GM23248 (cell line): ENCODE results near the gene EXOSC10. TPM values are rescaled to one million over a fixed set of nuclear protein-coding genes. Genes with fewer than 3 reads are reported as not detected.

Experiments
- DNase-seq: peaks from one replicate; pipeline ENCODE4 v3.0.0-alpha.2; 2015
- H2AFZ ChIP-seq: fragments of 200-600 bp; sonication (generic); 2 replicates; pipeline ENCODE4 v1.6.1; 2016; ENCODE audit warnings: antibody characterized with exemption
- H3F3A ChIP-seq: fragments of 200-600 bp; sonication (generic); 2 replicates; pipeline ENCODE4 v1.6.1; 2016; ENCODE audit warnings: mild to moderate bottlenecking, antibody characterized with exemption, mixed run types; ENCODE audit not compliant: insufficient read depth
- H3K27ac ChIP-seq: fragments of 200-600 bp; sonication (generic); 2 replicates; pipeline ENCODE4 v1.5.1; 2016; ENCODE audit warnings: mild to moderate bottlenecking
- H3K27me3 ChIP-seq: fragments of 200-600 bp; sonication (generic); replicated peaks from 2 replicates; pipeline ENCODE4 v1.6.1; 2016; ENCODE audit warnings: mild to moderate bottlenecking; ENCODE audit not compliant: insufficient read depth
- H3K36me3 ChIP-seq: fragments of 200-600 bp; sonication (generic); 2 replicates; pipeline ENCODE4 v1.6.1; 2016; ENCODE audit warnings: low read depth, mild to moderate bottlenecking
- H3K4me1 ChIP-seq: fragments of 200-600 bp; sonication (generic); 2 replicates; pipeline ENCODE4 v1.6.1; 2016; ENCODE audit warnings: mild to moderate bottlenecking; ENCODE audit not compliant: insufficient read depth
- H3K4me2 ChIP-seq: fragments of 200-600 bp; sonication (generic); one replicate; pipeline ENCODE4 v1.6.1; 2016; ENCODE audit warnings: mild to moderate bottlenecking; ENCODE audit not compliant: unreplicated experiment
- H3K4me3 ChIP-seq: fragments of 200-600 bp; sonication (generic); 2 replicates; pipeline ENCODE4 v1.5.1; 2016; ENCODE audit warnings: mild to moderate bottlenecking
- H3K79me2 ChIP-seq: fragments of 200-600 bp; sonication (generic); 2 replicates; pipeline ENCODE4 v1.6.1; 2016; ENCODE audit warnings: mild to moderate bottlenecking; ENCODE audit not compliant: insufficient read depth
- H3K9ac ChIP-seq: fragments of 200-600 bp; sonication (generic); 2 replicates; pipeline ENCODE4 v1.6.1; 2016; ENCODE audit warnings: mild to moderate bottlenecking
- H3K9me2 ChIP-seq: fragments of 200-600 bp; sonication (generic); 2 replicates; pipeline ENCODE4 v1.6.1; 2016; ENCODE audit warnings: mixed run types, mild to moderate bottlenecking, moderate library complexity; ENCODE audit not compliant: insufficient read depth
- H3K9me3 ChIP-seq: fragments of 200-600 bp; sonication (generic); one replicate; pipeline ENCODE4 v1.6.1; 2017; ENCODE audit warnings: low read depth
- H4K20me1 ChIP-seq: fragments of 200-600 bp; sonication (generic); 2 replicates; pipeline ENCODE4 v1.6.0; 2016; ENCODE audit not compliant: insufficient read depth
- EZH2 ChIP-seq: fragments of 200-600 bp; sonication (generic); IDR thresholded peaks from 2 replicates; pipeline ENCODE4 v1.6.1; 2018; ENCODE audit warnings: antibody characterized with exemption, mild to moderate bottlenecking; ENCODE audit not compliant: insufficient read depth, poor library complexity, severe bottlenecking
- EZH2phosphoT487 ChIP-seq: fragments of 200-600 bp; sonication (generic); IDR thresholded peaks from 2 replicates; pipeline ENCODE4 v1.6.1; 2018; ENCODE audit warnings: antibody characterized with exemption, moderate library complexity, mild to moderate bottlenecking, low read depth; ENCODE audit not compliant: insufficient read depth
- WGBS, 2 experiments: methylation state at CpG; one replicate each; pipeline ENCODE4 v1.1.6; 2015 to 2017; ENCODE audit warnings: low lambda C conversion rate in 2 of 2, low coverage in 1 of 2; ENCODE audit errors: missing lambda C conversion rate in 2 of 2; 5-methylcytosine and 5-hydroxymethylcytosine counted together
- in situ Hi-C: fragments of 300-500 bp; cut with MboI; formaldehyde crosslinking; loops from 2 replicates; pipeline ENCODE4 v1.15.0; 2020
- polyA plus RNA-seq: library from polyadenylated mRNA; unstranded; fragments of >200 nt; fragmentation: Nextera tagmentation; extraction: Ambion mirVana; gene quantifications from 2 replicates; pipeline ENCODE4 v1.2.1, GENCODE V29; 2016
- total RNA-seq: library from RNA; depleted of rRNA; stranded (reverse); fragments of >200 nt; shearing (Covaris generic); gene quantifications from 2 replicates; pipeline ENCODE4 v1.2.3, GENCODE V29; 2014

Gene EXOSC10
- total and polyA plus RNA-seq, 2 experiments from 2014 or later: 45.4 to 51.2 TPM

DNA sequence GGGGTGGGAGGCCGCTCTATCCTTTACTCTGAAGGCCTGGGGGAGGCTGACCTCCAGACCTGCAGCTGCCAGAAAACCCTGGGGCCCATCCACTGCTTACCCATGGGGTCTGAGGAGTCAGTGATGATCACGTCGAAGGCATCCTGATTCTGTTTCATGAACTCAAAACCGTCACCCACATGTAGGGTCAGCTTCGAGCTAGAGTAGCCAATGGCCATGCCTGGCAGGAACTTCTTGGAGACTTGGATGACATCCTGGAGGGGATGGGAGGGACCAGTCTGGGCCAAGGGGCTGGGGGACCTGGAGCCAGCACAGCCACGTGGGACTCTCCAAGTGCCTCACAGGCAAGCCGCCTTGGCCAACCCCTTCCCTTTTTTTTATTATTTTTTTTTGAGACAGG lies 43.2 kb downstream of the EXOSC10 start:
- H3K4me2 ChIP-seq: no peak overlapping the region
- 89 to 91% methylated on average over 7 of the region's 7 CpGs for WGBS, 2 experiments

DNA sequence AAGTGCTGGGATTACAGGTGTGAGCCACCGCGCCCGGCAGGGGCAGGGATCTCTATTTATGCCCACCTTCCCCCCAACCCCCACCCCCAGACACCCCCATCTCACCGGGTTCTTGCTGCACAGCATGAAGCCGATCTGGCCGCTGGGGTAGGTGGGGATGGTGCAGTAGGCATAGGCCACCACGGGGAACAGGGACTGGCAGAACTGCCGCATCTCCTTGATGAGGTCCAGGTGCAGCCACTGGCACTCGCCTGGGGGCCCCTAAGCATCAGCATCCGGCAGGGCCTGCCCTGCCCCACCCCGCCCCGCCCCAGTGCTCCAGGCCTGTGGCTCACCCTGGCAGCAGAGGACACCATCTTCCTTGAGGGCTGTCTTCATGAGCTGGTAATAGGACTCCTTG lies 44.0 kb downstream of the EXOSC10 start:
- H3F3A ChIP-seq: peaks cover 30% of the 10 kb centered on the region
- H3K9me3 ChIP-seq: no peaks in the 10 kb centered on the region
- H3K27me3 ChIP-seq: no peaks in the 10 kb centered on the region
- WGBS, 2 experiments: 78 to 82% methylated on average over 4 to 12 of the region's 12 CpGs
- H3K79me2 ChIP-seq: peaks cover 24% of the 10 kb centered on the region
- H3K4me1 ChIP-seq: 0 out of 2 replicates have a peak, but pooled peaks cover under 1% of the 10 kb centered on the region
- TF ChIP-seq EZH2 (no peak), EZH2phosphoT487 (no peak)
- in situ Hi-C loops: no loop called here
- H3K36me3 ChIP-seq: 0 out of 2 replicates have a peak, but pooled peaks cover 3% of the 10 kb centered on the region
- H3K27ac ChIP-seq: no peak overlapping the region
- no peak overlapping the region for H3K4me3 ChIP-seq
- no peak overlapping the region for H2AFZ ChIP-seq
- H4K20me1 ChIP-seq: no peaks in the 10 kb centered on the region
- DNase-seq: no peak
- H3K9me2 ChIP-seq: no peaks in the 10 kb centered on the region
- no peak overlapping the region for H3K4me2 ChIP-seq
- no peak overlapping the region for H3K9ac ChIP-seq

More for the DNA sequence above, 43.2 kb downstream of the EXOSC10 start:
- no peaks in the 10 kb centered on the region for H3K9me3 ChIP-seq
- H3K4me1 ChIP-seq: peaks cover 6% of the 10 kb centered on the region
- H2AFZ ChIP-seq: no peak overlapping the region
- TF ChIP-seq EZH2phosphoT487: no peak
- TF ChIP-seq EZH2: no peak
- no peak overlapping the region for H3K4me3 ChIP-seq
- 0 out of 2 replicates have a peak, but pooled peaks cover 3% of the 10 kb centered on the region for H3K36me3 ChIP-seq
- H3K27me3 ChIP-seq: no peaks in the 10 kb centered on the region
- DNase-seq: no peak
- H3K9me2 ChIP-seq: no peaks in the 10 kb centered on the region
- H4K20me1 ChIP-seq: no peaks in the 10 kb centered on the region
- H3K79me2 ChIP-seq: peaks cover 31% of the 10 kb centered on the region
- no peak overlapping the region for H3K9ac ChIP-seq
- in situ Hi-C loops: no loop called here
- H3K27ac ChIP-seq: no peak overlapping the region
- peaks cover 28% of the 10 kb centered on the region for H3F3A ChIP-seq

DNA sequence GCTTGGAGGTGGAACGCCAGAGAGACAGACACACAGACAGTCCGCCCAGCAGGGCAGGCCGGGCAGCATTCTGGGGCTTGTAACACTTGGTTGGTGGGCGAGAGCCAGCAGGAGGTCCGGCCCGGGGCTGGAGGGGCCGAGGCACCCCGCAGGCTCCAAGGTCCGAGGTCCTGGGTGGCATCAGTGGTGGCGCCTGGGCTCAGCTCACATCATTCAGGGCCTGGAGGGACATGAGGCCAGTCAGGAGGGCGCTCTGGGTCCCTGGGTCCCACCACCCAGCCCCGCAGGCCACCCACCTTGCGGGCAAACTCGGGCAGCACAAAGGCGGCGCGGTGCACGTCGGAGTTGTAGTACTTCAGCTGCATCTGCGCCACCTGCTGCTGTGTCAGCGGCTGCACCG lies 45.0 kb downstream of the EXOSC10 start:
- Histone ChIP-seq H4K20me1 (no peaks in the 10 kb centered on the region), H2AFZ (no peak overlapping the region), H3K4me3 (no peak overlapping the region), H3K4me1 (no peaks in the 10 kb centered on the region), H3F3A (peaks cover 26% of the 10 kb centered on the region), H3K27me3 (no peaks in the 10 kb centered on the region), H3K4me2 (no peak overlapping the region), H3K27ac (no peak overlapping the region), H3K9ac (no peak overlapping the region), H3K36me3 (0 out of 2 replicates have a peak, but pooled peaks cover 3% of the 10 kb centered on the region), H3K9me2 (no peaks in the 10 kb centered on the region), H3K9me3 (no peaks in the 10 kb centered on the region), H3K79me2 (peaks cover 24% of the 10 kb centered on the region)
- no peak for DNase-seq
- WGBS, 2 experiments: 88 to 93% methylated on average over 20 to 22 of the region's 22 CpGs
- no peak for TF ChIP-seq EZH2phosphoT487
- TF ChIP-seq EZH2: no peak
- in situ Hi-C loops: no loop called here

DNA sequence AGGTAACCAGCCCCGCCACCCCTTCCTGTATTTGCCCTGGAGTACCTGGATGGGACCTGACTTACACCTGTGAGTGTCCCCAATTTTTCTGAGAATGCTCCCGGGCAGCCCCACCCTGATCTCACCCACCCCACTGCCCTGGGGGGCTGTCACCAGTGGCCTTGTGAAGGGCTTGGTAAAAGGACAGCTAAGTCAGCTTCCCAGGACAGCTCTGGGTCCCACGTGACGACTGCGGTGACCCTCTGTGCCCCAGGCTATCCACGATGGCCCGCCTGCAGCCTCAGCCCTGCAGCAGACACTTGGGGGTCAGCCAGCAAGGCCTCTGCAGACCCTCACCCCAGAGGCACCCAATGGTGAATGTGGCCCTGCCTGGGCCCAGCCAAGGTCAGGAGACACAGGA lies 45.5 kb downstream of the EXOSC10 start:
- 79 to 81% methylated on average over 6 to 7 of the region's 7 CpGs for WGBS, 2 experiments
- H2AFZ ChIP-seq: no peak overlapping the region
- H3K27me3 ChIP-seq: no peaks in the 10 kb centered on the region
- H3K4me3 ChIP-seq: no peak overlapping the region
- H3K36me3 ChIP-seq: 0 out of 2 replicates have a peak, but pooled peaks cover 3% of the 10 kb centered on the region
- H3F3A ChIP-seq: peaks cover 26% of the 10 kb centered on the region
- H3K4me1 ChIP-seq: no peaks in the 10 kb centered on the region
- TF ChIP-seq EZH2: no peak
- TF ChIP-seq EZH2phosphoT487: no peak
- H3K27ac ChIP-seq: no peak overlapping the region
- H3K9me3 ChIP-seq: no peaks in the 10 kb centered on the region
- H4K20me1 ChIP-seq: no peaks in the 10 kb centered on the region
- in situ Hi-C loops: no loop called here
- no peak for DNase-seq
- no peak overlapping the region for H3K4me2 ChIP-seq
- no peaks in the 10 kb centered on the region for H3K9me2 ChIP-seq
- H3K79me2 ChIP-seq: peaks cover 19% of the 10 kb centered on the region
- H3K9ac ChIP-seq: no peak overlapping the region

DNA sequence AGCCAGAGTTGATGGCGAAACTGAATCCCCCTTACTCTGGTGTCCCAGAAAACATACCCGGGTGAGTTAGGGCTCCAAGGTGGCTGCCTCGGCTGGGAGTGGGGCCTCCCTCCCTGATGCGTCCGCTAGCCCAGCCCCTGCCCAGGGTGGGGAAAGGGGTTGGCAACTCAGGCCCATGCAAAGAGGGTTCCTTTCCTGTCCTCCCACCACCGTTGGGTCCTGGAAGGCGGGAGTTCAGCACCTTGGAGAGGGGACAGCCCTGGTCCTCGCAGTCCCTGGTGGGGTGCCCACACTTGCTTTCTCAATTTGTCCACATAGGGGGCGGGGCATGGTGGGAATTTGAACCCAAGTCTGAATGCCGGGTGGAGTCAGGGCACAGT lies 45.9 kb downstream of the EXOSC10 start:
- in situ Hi-C loops: no loop called here
- Histone ChIP-seq H3K79me2 (peaks cover 15% of the 10 kb centered on the region), H3K4me3 (no peak overlapping the region), H3K9ac (no peak overlapping the region), H3F3A (peaks cover 26% of the 10 kb centered on the region), H4K20me1 (no peaks in the 10 kb centered on the region), H3K9me2 (no peaks in the 10 kb centered on the region), H3K4me2 (no peak overlapping the region), H2AFZ (no peak overlapping the region), H3K27ac (no peak overlapping the region), H3K4me1 (no peaks in the 10 kb centered on the region), H3K27me3 (no peaks in the 10 kb centered on the region), H3K9me3 (no peaks in the 10 kb centered on the region), H3K36me3 (0 out of 2 replicates have a peak, but pooled peaks cover 3% of the 10 kb centered on the region)
- WGBS, 2 experiments: 59 to 66% methylated on average over 8 to 9 of the region's 10 CpGs
- no peak for TF ChIP-seq EZH2phosphoT487
- TF ChIP-seq EZH2: no peak
- peak; percentile 53 for DNase-seq
